Tongue (tissue), 2 donors: ENCODE results near the gene GPHN. TPM values are rescaled to one million over a fixed set of nuclear protein-coding genes. Genes with fewer than 3 reads are reported as not detected.
"Not testable (repeated sequence)": the region's sequence is repeated elsewhere in the genome, so short reads cannot be mapped to it uniquely, and the experiment has no call there.

Experiments
- DNase-seq: peaks from one replicate; pipeline ENCODE4 v3.0.0-alpha.2; 2015
- total RNA-seq: library from RNA; depleted of rRNA; stranded (reverse); fragments of >200 nt; gene quantifications from one replicate; pipeline ENCODE4 v1.2.3, GENCODE V29; 2014

The GPHN gene
- total RNA-seq, 1 donor from 2014 or later, result 26.7 TPM

- no peak for DNase-seq
Observed at GRCh38 chr14:67060546-67060945, 552.6 kb downstream of the GPHN start.

GRCh38 chr14:67067070-67067814 lies 559.3 kb downstream of the GPHN start:
- not testable (repeated sequence) for DNase-seq

- DNase-seq, result no peak
Observed at GRCh38 chr14:67068251-67068650, 560.3 kb downstream of the GPHN start.

GRCh38 chr14:67071506-67071905 lies 563.6 kb downstream of the GPHN start:
- DNase-seq, result no peak

GRCh38 chr14:67077921-67078320 lies 570.0 kb downstream of the GPHN start:
- DNase-seq, result peak; percentile 64

GRCh38 chr14:67079846-67080245 lies 571.9 kb downstream of the GPHN start:
- DNase-seq, result no peak

GRCh38 chr14:67108230-67108629 lies 600.3 kb downstream of the GPHN start:
- DNase-seq, result no peak

- no peak for DNase-seq
Observed at GRCh38 chr14:67111022-67111421, 603.1 kb downstream of the GPHN start.

GRCh38 chr14:67112344-67112743 lies 604.4 kb downstream of the GPHN start:
- no peak for DNase-seq

GRCh38 chr14:67127174-67127573 lies 619.2 kb downstream of the GPHN start:
- DNase-seq, result no peak

GRCh38 chr14:67129768-67130167 lies 621.8 kb downstream of the GPHN start:
- DNase-seq, result no peak

- DNase-seq, result no peak
Observed at GRCh38 chr14:67131691-67132090, 623.7 kb downstream of the GPHN start.

GRCh38 chr14:67133144-67133543 lies 625.2 kb downstream of the GPHN start:
- DNase-seq, result peak; percentile 8

- DNase-seq, result no peak
Observed at GRCh38 chr14:67133595-67134441, 625.9 kb downstream of the GPHN start.

- no peak for DNase-seq
Observed at GRCh38 chr14:67137744-67138371, 629.9 kb downstream of the GPHN start.

- no peak for DNase-seq
Observed at GRCh38 chr14:67140556-67140955, 632.6 kb downstream of the GPHN start.

GRCh38 chr14:67141146-67141900 lies 633.4 kb downstream of the GPHN start:
- DNase-seq, result no peak

- no peak for DNase-seq
Observed at GRCh38 chr14:67151082-67151666, 643.2 kb downstream of the GPHN start.

GRCh38 chr14:67158566-67158965 lies 650.6 kb downstream of the GPHN start:
- DNase-seq, result no peak

- DNase-seq, result no peak
Observed at GRCh38 chr14:67162385-67162784, 654.4 kb downstream of the GPHN start.

GRCh38 chr14:67166450-67166853 lies 658.5 kb downstream of the GPHN start:
- peak; percentile 66 for DNase-seq
